ENCODE data around the gene MBD5.

Gene MBD5

DNA sequence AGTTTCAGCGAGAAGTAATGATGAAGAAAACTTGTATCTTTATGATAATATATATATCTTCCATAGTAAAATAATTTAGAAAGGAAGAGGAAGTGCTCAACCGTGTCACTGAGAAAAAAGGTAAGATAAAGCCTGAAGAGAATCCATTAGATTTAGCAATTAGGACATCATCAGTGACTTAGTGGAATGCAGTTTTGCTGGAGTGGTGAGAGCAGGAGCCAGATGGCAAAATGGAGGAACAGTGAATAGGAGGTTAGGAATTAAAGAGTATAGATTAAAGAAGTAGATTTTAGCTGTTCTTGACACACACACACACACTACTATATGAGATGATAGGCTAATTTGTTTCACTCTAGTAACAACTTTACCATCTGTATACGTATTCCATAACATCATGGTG is 466.5 kb downstream of the MBD5 start:
- no peak for DNase-seq

DNA sequence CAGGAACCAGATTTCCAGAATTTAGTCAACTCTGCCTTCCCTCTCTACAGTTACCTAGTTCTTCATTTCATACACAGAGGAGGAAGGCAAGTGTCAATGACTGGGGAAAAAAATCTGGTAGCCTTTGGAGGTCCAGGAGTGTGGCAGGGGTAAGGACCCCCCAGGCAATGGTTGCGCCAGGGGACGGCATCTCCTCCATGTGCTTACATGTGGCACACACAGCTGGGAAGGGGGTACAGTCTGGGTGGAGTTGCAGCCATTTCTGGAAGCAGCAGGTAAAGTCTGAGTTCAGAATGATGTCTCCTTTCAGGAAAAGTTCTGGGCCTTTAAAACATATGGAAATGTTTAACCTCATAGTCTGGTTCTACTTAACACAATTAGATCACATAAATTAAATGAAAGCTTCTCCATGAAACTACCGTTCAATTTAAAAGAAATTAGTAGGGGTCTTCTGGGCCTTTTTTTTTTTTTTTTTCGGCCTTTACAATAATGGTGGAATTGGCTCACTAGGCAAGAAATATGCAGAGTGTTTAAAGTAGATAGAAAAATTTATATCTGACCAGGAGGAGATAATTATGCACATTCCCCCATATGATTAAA is 470.0 kb downstream of the MBD5 start:
- no peak for DNase-seq

DNA sequence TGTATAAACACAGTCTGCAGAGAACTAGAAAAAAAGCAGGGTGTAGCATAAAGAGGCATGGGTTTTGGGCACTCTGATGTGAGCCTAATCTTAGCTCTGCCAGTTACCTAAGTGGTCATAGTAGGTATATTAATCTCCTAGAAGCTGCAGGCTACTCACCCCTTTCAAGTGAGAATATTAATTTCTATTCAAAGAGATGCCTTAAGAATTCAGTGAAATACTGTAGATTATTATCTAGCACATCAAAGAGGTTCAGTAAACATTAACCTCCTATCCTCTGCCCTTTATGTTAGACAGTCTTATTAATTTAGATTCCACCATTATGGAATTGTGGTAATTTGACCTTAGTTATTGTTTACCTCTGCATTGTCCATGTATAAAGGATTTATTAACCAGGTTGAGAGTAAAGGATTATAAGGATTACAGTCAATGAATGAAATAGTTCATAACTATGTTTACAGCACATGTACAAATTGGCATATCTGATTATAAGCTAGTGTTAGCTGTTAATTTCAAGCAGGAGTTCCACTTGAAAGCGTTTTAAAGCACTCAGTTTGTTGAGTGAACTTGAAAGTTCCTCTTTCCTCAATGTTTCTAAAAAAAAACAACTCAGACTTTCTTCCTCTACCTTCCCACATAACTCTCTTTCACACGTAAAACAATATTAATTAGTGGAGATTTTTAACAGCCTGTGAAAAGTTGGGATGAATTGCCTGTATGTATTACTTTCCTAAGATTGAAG is 473.1 kb downstream of the MBD5 start:
- no peak for DNase-seq

DNA sequence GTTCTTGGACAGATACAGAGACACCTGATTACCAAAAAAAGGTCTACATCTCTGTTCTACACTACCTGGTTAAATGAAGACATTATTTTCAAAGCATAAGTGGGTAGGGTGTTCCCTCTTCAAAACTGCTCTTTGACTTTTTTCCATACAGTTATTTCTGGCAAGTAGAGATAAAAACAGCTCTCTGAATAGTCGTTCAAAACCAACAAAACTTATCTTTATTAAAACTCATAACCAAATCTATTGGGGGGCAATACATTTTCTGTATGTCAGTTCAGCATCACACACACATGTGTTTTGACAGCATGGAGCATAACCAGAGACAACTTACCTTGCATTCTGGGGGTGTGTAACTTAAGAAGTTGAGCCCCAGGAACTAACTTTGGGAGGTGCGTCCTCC is 474.7 kb downstream of the MBD5 start:
- no peak for DNase-seq

DNA sequence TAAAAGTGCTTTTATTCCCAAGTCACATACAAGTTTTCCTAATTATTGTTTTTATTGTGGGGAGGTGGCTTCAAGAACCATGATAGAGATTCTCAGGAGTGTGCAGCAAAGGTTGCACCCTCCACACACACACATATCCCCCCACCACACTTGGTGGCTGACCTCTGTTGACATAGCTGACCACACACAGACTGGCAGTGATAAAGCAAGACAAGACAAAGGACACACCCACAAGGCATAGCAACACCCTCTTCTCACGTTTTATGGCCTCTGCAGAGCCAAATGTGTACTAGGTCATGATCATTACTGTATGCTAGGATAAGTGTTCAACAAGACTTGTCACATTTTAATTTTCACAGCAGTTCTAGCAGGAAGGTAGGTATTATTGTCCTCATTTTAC is 480.7 kb downstream of the MBD5 start:
- no peak for DNase-seq

DNA sequence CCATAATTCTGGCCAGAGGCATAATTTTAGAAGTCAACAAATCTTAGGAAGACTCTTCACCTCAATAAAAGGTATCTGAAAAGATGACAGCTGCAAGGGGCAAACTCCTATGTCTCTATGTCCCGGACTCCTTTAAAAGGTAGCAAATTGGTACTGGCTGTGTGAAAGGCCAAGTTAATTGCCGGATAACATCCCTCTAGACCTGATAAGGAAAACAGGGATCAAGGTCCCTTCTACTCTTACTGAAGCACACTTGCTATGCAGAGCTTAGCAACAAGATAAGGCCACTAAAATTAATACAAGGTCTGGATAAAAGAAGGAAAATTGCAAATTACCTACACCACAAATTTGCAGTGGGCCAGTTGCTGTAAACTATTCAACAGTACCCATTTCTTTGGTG is 482.6 kb downstream of the MBD5 start:
- DNase-seq, result no peak

DNA sequence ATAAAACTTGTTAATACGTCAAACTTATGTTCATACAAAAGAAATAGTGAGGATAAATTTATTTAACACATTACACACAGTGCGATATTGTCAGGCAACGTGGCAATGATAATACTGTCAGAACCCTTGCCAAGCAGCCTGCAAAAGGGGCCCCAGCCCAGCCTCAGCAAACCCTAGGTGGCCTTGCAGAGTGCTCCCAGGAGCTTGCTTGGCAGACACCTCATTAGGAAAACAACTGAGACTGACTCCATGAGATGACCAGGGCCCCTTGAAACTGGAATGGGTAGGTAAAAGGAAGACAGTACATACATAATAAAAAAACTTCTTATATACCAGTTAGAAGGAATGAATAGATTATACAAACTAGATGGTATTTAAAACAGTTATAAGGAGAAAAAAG is 487.1 kb downstream of the MBD5 start:
- no peak for DNase-seq

DNA sequence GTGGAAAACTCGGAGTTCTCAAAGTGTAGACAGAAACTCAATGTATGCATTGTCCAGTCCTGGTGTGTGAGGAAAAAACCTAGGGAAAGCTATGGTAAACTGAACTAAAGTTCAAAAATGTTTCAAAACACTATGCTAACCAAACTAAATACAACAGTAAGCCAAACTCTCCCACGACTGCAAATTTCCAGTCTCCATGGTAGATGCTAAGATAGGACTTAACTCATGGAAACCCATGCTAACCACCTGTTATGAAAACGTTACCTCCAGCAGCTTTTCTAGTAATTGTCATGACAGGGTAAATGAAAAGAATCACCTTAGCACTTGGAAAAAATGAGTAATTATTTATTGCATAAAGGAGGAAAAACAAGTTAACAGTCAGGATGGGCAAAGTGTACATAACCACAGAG is 488.0 kb downstream of the MBD5 start:
- DNase-seq, result no peak

DNA sequence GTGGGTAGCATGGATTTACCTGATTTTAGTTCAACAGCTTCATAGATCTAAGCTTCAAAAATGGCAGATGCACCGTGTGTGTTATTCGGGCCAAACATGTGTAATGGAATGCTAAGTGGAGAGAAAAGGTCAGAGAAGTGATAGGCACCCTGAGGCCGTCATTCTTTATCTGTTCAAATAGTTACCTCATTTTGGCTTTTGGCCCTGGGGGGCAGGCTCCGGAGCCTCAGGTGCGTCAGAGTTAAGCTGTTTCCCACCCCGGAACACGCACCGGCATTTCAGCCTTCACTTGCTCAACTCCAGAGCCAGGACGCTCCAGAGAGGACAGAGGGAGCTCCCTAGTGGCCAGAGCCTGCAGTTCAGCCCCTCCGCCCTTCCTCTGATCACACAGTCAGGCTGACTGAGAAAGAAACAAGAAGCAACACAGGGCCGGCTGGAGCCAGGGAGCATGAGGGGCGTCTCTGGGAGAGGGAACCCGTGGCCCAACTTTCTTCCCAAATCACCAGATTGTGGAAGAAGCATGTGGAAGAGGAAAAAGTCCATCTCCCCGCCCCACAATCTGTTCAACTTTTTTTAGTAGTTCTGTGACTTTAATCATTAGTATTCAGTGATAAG is 488.5 kb downstream of the MBD5 start:
- peak; percentile 75 for DNase-seq

DNA sequence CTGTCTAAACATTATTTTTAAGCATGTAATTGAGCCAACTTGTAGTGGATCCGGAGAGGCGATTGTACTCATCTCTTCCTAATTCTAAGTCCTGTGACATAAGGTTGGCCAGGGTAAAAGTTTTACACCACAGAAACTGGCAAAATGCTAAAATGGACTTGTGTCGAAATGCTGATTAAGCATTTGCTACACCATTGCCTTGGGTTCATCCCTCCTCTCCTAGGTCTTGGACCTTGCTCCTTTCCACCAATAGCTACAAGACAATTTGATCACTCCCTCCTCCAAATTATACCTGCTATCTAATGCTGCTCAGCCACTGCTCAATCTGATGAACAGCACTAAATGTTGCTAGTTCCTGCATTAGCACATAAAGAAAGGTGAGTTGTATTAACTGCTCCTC is 491.0 kb downstream of the MBD5 start:
- no peak for DNase-seq

DNA sequence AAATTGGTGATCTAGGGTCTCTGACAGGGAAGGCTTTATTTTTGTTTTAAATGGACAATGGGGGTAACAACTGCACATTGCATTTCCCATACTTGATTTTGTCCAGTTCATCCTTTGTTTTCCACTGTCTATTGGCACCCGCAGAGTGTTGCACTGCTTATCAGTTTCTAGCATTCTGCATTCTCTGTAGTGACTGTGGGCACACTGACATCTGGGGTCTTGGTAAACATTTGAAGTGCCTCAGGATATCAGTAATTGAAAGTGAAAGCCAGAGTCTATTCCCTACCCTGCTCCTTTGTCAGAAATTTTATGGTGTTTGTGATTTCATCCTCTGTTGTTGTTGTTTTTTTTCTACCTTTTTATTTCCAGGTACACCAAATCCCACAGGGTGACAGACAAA is 491.6 kb downstream of the MBD5 start:
- DNase-seq, result no peak

DNA sequence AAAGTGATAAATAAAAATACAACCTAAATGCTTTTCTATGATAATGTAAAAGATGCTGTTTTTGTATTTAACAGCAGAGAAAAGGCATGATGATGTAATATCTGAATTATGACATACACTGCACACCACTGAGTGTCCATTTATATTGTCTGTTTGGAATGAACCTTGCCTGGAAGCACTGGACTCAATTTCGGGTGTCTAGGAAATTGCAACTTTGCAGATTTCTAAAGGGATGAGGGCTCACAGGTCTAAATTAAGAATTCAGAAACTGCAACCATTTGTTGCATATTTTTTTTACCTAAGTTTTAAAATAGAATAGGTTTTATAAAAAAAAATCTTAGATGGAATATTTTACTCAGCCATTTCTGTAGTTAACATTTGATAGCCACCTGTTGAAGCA is 492.5 kb downstream of the MBD5 start:
- no peak for DNase-seq

DNA sequence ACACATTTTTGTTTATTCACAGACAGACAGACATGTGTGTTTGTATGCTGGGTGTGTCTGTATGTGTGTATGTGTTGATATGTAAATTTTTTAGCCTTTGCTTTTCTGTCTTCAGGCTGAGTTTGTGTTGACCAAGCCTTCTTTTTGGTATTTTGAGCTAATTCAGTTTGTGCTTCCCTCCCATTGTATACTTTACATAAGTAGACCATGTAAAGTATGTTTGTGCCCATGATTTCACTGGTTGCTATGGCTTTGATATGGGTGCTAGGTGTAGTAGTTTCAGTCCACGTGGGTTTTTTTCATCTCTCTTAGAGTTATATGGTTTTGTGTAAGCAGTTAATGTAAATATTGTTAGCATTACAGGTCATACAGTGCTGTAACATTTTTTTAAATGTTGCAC is 494.2 kb downstream of the MBD5 start:
- DNase-seq, result no peak

DNA sequence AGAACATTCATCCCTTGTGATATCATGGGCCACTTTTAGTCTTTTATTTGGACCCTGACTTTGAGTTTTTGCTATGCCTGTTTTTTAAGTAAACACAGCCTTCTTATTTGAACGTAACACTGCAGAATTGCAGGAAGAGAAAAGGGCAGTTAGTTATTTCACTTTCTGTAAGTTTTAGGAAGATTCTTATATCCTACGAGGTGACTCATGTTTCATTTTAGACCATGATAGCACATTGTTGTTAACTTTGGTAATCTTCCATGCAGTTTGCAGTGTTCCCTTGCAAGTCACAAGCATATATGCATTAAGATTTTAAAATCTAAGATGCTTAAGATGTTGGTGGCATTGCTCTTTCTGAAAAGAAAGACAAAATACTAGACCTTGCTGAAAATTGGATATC is 495.1 kb downstream of the MBD5 start:
- DNase-seq, result no peak

DNA sequence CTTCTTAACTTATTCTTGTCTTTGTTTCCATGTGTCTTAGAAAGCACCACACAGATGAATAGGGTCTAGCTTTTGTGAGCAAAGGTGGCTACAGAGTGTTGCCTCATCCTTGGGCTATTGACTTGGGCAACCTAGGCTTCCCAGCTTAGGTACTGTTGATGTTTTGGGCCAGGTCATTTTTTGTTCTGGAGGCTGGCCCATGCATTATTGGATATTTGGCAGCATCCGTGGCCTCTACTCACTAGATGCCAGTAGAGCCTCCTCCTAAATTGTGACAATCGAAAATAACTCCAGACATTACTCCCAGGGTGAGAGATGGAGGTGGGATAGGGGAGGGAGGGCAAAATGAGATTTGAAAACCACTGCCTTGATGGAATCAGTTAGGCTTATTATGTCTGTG is 496.4 kb downstream of the MBD5 start:
- no peak for DNase-seq

DNA sequence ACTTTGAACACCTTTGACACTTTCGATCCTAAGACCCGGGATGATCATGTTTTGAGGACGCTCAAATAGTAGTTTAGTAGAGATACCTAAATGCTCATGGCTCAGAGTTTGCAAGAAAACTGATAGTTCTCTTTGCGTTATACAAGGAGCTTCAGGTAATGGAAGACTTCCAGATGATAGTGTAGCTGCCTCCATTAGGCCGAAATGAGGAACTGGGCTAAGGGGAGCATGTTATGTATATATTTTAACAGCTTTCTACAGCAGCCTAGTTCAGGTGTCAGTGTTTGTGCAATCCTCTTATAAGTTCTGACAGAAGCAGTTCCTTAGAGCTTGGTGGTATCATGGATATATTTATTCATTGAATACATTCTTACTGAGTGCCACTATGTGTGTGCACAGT is 496.9 kb downstream of the MBD5 start:
- no peak for DNase-seq

DNA sequence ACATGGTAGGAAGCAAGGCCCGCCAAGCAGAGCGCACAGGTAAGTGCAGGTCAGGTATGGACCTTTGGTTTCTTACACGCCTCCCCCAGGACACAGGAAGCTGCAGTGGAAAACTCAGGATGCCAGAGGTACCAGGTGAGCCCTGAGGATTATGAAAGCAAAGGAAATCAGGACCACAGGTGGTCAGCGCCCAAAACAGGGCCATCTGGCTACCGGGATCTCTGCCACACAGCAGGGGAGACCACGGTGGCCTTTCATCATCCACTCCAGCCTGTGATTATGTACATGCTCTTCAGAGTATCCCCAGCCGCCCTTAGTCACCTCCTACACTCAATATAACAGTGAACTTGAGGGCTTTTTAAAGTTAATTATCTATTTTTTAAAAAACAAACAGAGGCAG is 498.1 kb downstream of the MBD5 start:
- no peak for DNase-seq

DNA sequence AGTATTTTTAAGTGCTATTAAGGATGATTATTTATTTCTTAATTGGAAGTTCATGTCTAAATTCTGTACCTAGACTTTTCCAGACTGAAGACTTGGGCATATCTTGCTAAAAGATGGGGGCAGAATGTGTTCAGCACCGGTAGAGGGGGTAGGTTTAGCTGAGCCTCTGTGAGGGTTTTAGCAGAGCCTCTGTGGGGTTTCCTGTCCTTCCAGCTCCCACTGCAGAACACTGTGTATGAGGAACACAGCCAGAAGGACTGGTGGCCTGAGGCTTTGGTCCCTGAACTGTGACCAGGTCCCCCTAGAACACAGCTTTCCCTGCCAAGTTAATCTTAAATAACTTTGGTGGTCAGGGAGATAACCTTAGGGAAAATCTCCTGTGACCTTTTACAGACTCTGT is 500.3 kb downstream of the MBD5 start:
- no peak for DNase-seq

DNA sequence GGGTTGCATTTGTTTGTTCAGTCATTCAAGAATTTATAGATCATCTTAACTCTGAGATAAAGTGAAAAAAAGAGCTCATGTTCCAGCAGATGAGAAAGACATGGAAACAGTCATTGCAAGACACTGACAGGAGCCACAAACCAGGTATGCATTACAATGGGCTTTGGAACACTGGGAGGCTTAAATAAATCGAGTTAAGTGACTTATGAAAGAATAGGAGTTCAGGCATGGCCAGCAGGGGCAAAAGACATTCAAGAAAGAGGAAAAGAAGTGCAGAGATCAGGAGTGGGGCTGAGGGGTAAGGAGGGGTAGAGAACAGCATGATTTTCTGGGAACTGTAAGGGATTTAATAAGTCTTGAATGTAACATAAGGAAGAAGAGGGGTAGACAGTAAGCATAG is 502.4 kb downstream of the MBD5 start:
- DNase-seq, result no peak

DNA sequence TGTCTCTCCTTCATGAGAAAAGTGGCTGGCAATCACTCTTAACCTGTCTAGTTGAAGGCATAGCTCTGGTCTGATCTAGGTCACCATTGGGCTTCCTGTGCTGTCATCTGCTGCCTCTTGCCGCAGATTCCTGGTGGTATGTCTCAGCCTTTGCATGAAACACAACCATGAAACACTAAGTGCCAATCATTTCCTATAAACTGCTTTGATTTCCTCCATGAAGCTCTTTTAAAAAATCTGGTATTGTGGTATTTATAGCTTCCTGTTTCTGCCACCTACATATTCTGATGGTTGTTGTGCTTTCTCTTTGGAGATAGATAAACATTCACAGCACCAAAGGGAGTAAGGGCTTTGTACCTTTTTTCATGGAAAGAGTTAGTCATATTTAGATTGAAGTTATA is 503.6 kb downstream of the MBD5 start:
- no peak for DNase-seq

DNA sequence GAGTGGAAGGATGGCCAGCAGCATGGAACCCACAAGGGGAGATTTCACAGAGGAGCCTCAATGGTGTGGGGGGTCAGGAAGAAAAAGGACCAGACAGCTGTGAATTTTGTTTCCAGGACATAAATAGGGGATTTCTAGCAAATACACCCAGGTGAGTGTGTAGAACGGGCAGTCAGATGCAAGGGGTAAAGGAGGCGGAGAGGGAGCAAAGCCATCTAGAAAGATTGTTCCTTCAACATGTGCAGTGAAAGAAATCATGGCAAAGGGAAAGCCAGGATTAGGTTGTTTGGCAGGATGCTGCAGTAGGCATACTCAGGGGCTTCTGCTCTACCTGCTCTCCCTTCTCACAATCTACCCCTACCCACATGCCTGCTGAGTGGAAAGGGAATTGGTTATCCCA is 504.2 kb downstream of the MBD5 start:
- no peak for DNase-seq

DNA sequence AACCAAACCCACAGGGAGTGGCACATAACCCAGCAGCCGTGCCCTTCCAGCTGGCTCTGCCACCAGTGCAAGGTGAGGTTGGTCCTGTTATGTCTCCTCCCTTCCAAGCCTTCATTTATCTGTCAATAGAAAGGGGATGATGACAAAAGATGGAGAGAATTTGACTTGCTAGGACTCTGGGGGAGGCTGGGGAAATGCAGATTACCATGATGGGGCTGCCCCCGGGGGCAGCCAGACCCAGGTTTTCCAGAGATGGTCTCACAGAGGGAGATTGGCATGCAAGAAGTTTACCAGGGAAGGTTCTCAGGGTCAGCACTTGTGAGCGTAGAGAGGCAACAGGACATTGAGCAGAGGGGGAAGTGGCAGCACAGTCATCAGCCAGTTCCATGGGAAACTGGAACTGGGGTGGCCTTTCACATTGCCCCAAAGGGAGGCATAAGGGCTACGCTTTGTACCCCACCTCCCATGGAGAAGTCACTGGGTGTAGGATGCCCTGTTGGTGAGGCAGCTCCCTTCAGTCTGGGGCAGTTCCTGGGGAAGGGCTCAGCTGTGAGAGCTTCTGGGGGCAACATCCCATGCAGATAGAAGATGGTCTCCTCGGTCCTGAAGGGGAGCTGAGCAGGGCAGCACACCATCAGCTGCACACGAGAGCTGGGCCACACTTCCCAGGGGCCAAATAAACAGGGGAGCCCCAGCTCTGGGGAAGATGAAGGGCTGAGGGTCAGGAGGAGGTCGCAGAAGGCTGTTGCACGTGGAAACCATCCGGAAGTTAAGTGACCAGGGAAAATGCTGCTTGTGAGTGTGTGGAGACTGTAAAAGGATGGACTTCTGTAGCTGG is 505.8 kb downstream of the MBD5 start:
- no peak for DNase-seq

DNA sequence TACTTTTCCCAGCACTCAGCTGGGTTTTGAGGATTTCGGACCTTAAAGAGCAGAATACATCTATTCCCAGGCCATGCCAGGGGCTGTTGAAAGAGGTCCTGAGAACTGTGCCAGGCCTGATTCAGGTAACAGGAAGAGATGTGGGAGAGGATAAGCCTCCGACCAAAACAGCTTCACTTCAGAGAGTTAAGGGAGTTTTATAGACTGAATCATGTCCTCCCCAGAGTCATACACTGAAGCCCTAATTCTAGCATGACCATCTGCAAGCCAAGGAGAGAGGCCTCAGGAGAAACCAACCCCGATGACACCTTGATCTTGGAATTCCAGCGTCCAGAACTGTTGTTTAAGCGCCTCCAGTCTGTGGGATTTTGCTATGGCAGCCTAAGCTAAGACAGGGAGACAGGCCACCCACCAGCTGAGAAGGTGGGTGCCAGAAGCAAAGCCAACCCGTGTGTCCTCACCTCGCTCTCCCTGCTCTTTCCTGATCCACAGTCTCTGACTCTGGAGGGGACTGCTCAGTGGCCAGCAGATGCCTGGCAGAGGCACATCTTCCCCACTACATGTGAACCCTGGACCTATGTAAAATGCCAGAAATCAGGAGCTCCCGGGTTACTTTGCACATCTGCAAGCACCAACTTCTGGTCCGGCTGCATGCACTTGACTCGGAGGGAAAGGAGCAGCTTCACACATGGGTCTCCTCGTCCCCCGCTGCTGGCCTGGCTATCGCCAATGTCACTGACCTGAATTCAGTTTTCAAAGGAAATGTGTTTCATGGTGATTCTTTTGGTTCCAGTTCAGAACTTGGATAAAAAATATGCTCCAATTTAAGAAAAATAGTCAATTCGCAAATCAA is 506.8 kb downstream of the MBD5 start:
- no peak for DNase-seq
